HepG2 (cell line): ENCODE data around the gene SLX9. TPM values are rescaled to one million over a fixed set of nuclear protein-coding genes. Genes with fewer than 3 reads are reported as not detected.

Source experiments
- BRCA1 ChIP-seq: sonication (generic); formaldehyde crosslinking; IDR thresholded peaks from 2 replicates; pipeline ENCODE4 v1.4.0; 2020; ENCODE audit warnings: missing genetic modification reagents
- CBX1 ChIP-seq: IDR thresholded peaks from one replicate; pipeline ENCODE4 v1.6.1; 2016; ENCODE audit warnings: antibody characterized with exemption, low read depth
- E2F1 ChIP-seq: sonication (generic); formaldehyde crosslinking; IDR thresholded peaks from 2 replicates; pipeline ENCODE4 v1.5.0; 2020; ENCODE audit warnings: missing genetic modification reagents
- HCFC1 ChIP-seq: fragments of 150-350 bp; IDR thresholded peaks from 2 replicates; pipeline ENCODE4 v1.6.1; 2014; ENCODE audit warnings: low read depth, low read length
- HDAC6 ChIP-seq: fragments of 200-600 bp; sonication (generic); IDR thresholded peaks from 2 replicates; pipeline ENCODE4 v1.7.0; 2017; ENCODE audit warnings: mild to moderate bottlenecking, antibody characterized with exemption, low read length, low read depth
- HNF4A ChIP-seq: sonication (generic); formaldehyde crosslinking; IDR thresholded peaks from 2 replicates; pipeline ENCODE4 v1.4.0; 2020; ENCODE audit warnings: missing genetic modification reagents
- KLF11 ChIP-seq: IDR thresholded peaks from 2 replicates; pipeline ENCODE4 v1.6.1; 2016; ENCODE audit warnings: missing compliant biosample characterization
- MTA1 ChIP-seq: sonication (generic); formaldehyde crosslinking; IDR thresholded peaks from 2 replicates; pipeline ENCODE4 v1.4.0; 2020; ENCODE audit warnings: missing genetic modification reagents, mild to moderate bottlenecking, borderline replicate concordance
- NCOA2 ChIP-seq: sonication (generic); formaldehyde crosslinking; IDR thresholded peaks from 2 replicates; pipeline ENCODE4 v1.8.0; 2022; ENCODE audit warnings: inconsistent platforms
- PAX8 ChIP-seq: sonication (generic); formaldehyde crosslinking; IDR thresholded peaks from 2 replicates; pipeline ENCODE4 v1.8.0; 2022; ENCODE audit warnings: mild to moderate bottlenecking, missing genetic modification reagents, borderline replicate concordance
- PLSCR1 ChIP-seq: sonication (generic); formaldehyde crosslinking; IDR thresholded peaks from 2 replicates; pipeline ENCODE4 v1.5.0; 2020; ENCODE audit warnings: missing genetic modification reagents, mild to moderate bottlenecking, borderline replicate concordance
- RBM39 ChIP-seq: fragments of 200-400 bp; formaldehyde crosslinking; IDR thresholded peaks from one replicate; pipeline ENCODE4 v1.6.1; 2018; ENCODE audit warnings: antibody characterized with exemption, mild to moderate bottlenecking, low read depth, low read length; ENCODE audit not compliant: poor library complexity, severe bottlenecking
- RFXANK ChIP-seq: IDR thresholded peaks from 2 replicates; pipeline ENCODE4 v1.6.1; 2016
- SP2 ChIP-seq: sonication (generic); formaldehyde crosslinking; IDR thresholded peaks from 2 replicates; pipeline ENCODE4 v1.5.1; 2020; ENCODE audit warnings: mild to moderate bottlenecking, missing genetic modification reagents
- ZFX ChIP-seq: sonication (generic); formaldehyde crosslinking; IDR thresholded peaks from 2 replicates; pipeline ENCODE4 v1.4.0; 2020; ENCODE audit warnings: mild to moderate bottlenecking, low read depth, missing genetic modification reagents, moderate library complexity
- ZMYM3 ChIP-seq: sonication (generic); formaldehyde crosslinking; IDR thresholded peaks from 2 replicates; pipeline ENCODE4 v1.5.1; 2020; ENCODE audit warnings: mild to moderate bottlenecking, missing genetic modification reagents
- ZNF230 ChIP-seq: sonication (generic); formaldehyde crosslinking; IDR thresholded peaks from 2 replicates; pipeline ENCODE4 v1.4.0; 2020; ENCODE audit warnings: mild to moderate bottlenecking, missing genetic modification reagents
- ZNF337 ChIP-seq: sonication (generic); formaldehyde crosslinking; IDR thresholded peaks from 2 replicates; pipeline ENCODE4 v1.5.1; 2020; ENCODE audit warnings: missing genetic modification reagents, low read depth, mild to moderate bottlenecking, borderline replicate concordance
- ZNF367 ChIP-seq: sonication (generic); formaldehyde crosslinking; IDR thresholded peaks from 2 replicates; pipeline ENCODE4 v1.4.0; 2020; ENCODE audit warnings: missing genetic modification reagents, borderline replicate concordance
- ZNF788 ChIP-seq: sonication (generic); formaldehyde crosslinking; IDR thresholded peaks from 2 replicates; pipeline ENCODE4 v1.5.0; 2020; ENCODE audit warnings: mild to moderate bottlenecking, missing genetic modification reagents, borderline replicate concordance
- ZSCAN21 ChIP-seq: sonication (generic); formaldehyde crosslinking; IDR thresholded peaks from 2 replicates; pipeline ENCODE4 v1.8.0; 2022; ENCODE audit warnings: mild to moderate bottlenecking, missing genetic modification reagents, moderate library complexity, borderline replicate concordance
- polyA plus RNA-seq, 8 experiments: library from polyadenylated mRNA; depleted of rRNA in 3 of 8; stranded (reverse) in 7 of 8; unstranded in 1 of 8; fragments of >200 nt; fragmentation: Illumina TruSeq in 4 of 8; extraction: Trizol in 4 of 8; gene quantifications; 2 replicates each; pipeline versions ENCODE4 v1.2.1 to v1.2.3, GENCODE V29; 2011 to 2016; ENCODE audit warnings: low read depth in 4 of 8, missing spikeins in 1 of 8, mixed read lengths in 1 of 8; ENCODE audit not compliant: insufficient read depth in 1 of 8
- total RNA-seq, 5 experiments: library from RNA; depleted of rRNA; stranded (reverse); fragments of >200 nt; fragmentation: Illumina TruSeq; extraction: Trizol; gene quantifications; 2 replicates each; pipeline ENCODE4 v1.2.3, GENCODE V29; 2016; ENCODE audit warnings: low read depth in 1 of 5
- TF ChIP-seq, protein P1 (sequence below): IDR thresholded peaks from 2 replicates; pipeline ENCODE4 v1.6.1; 2016; ENCODE audit warnings: missing compliant biosample characterization, missing genetic modification reagents, borderline replicate concordance
- TF ChIP-seq, protein P2 (sequence below): sonication (generic); formaldehyde crosslinking; IDR thresholded peaks from 2 replicates; pipeline ENCODE4 v1.4.0; 2020; ENCODE audit warnings: missing genetic modification reagents
- TF ChIP-seq, protein P3 (sequence below): IDR thresholded peaks from 2 replicates; pipeline ENCODE4 v1.6.1; 2016; ENCODE audit warnings: low read depth, control low read depth

SLX9 gene
- total and polyA plus RNA-seq, 2 of the 13 experiments (the other 11 are each of a cell fraction or from before 2014, with no cell fraction given): 21.0 to 47.1 TPM

DNA sequence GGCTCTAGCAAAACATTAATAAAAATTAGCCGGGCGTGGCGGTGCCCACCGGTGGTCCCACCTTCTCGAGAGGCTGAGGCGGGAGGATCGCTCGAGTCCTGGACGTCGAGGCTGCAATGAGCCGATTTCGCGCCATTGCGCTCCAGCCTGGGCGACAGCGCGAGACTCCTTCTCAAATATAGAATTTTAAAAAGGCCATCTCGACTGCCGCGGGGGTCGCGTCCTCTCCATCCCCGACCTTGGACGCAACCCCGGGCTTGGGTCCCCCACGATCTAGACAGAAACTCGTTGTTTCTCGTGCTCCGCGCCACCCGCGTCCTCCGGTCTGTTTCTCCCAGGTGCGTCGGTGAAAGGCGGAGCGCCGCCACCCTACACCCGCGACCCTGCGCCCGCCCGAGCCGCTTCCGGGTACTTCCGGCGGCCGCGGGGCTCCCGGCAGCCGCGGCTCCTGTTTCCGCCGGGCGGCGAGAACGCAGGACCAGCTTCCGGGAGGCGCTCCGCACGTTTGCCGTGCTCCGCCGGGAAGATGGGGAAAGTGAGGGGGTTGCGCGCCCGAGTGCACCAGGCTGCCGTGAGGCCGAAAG lies at the start of gene SLX9 (continued):
- TF ChIP-seq HDAC6: no peak
- peak; percentile 89 for TF ChIP-seq ZMYM3
- TF ChIP-seq PAX8 (CRISPR knock-in tag): peak; percentile 66; the same call in 1 of the 2 replicates
- TF ChIP-seq, protein P1, sequence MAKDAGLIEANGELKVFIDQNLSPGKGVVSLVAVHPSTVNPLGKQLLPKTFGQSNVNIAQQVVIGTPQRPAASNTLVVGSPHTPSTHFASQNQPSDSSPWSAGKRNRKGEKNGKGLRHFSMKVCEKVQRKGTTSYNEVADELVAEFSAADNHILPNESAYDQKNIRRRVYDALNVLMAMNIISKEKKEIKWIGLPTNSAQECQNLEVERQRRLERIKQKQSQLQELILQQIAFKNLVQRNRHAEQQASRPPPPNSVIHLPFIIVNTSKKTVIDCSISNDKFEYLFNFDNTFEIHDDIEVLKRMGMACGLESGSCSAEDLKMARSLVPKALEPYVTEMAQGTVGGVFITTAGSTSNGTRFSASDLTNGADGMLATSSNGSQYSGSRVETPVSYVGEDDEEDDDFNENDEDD (CRISPR knock-in tag): peak; percentile 69; the same call in 1 of the 2 replicates
- TF ChIP-seq HCFC1: peak; percentile 78
- TF ChIP-seq ZFX (CRISPR knock-in tag): peak; percentile 78
- TF ChIP-seq ZNF230 (CRISPR knock-in tag): peak; percentile 90; the same call in 1 of the 2 replicates
- TF ChIP-seq MTA1 (CRISPR knock-in tag): peak; percentile 60; the same call in 1 of the 2 replicates
- peak; percentile 93; the same call in 1 of the 2 replicates for TF ChIP-seq ZNF788
- no peak for TF ChIP-seq RFXANK (CRISPR knock-in tag)
- TF ChIP-seq PLSCR1 (CRISPR knock-in tag): 0 out of 2 replicates have a peak, but pooled peaks have one; percentile 63
- peak; percentile 31 for TF ChIP-seq CBX1
- TF ChIP-seq, protein P2, sequence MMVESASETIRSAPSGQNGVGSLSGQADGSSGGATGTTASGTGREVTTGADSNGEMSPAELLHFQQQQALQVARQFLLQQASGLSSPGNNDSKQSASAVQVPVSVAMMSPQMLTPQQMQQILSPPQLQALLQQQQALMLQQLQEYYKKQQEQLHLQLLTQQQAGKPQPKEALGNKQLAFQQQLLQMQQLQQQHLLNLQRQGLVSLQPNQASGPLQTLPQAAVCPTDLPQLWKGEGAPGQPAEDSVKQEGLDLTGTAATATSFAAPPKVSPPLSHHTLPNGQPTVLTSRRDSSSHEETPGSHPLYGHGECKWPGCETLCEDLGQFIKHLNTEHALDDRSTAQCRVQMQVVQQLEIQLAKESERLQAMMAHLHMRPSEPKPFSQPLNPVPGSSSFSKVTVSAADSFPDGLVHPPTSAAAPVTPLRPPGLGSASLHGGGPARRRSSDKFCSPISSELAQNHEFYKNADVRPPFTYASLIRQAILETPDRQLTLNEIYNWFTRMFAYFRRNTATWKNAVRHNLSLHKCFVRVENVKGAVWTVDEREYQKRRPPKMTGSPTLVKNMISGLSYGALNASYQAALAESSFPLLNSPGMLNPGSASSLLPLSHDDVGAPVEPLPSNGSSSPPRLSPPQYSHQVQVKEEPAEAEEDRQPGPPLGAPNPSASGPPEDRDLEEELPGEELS: peak; percentile 48; the same call in 1 of the 2 replicates
- TF ChIP-seq, protein P3, sequence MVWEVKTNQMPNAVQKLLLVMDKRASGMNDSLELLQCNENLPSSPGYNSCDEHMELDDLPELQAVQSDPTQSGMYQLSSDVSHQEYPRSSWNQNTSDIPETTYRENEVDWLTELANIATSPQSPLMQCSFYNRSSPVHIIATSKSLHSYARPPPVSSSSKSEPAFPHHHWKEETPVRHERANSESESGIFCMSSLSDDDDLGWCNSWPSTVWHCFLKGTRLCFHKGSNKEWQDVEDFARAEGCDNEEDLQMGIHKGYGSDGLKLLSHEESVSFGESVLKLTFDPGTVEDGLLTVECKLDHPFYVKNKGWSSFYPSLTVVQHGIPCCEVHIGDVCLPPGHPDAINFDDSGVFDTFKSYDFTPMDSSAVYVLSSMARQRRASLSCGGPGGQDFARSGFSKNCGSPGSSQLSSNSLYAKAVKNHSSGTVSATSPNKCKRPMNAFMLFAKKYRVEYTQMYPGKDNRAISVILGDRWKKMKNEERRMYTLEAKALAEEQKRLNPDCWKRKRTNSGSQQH (CRISPR knock-in tag): peak; percentile 76; the same call in 1 of the 2 replicates
- TF ChIP-seq ZNF367 (CRISPR knock-in tag): no peak
- no peak for TF ChIP-seq BRCA1
- TF ChIP-seq SP2: 0 out of 2 replicates have a peak, but pooled peaks have one; percentile 47
- no peak; the same call in 1 of the 2 replicates for TF ChIP-seq NCOA2 (CRISPR knock-in tag)
- peak; percentile 46 for TF ChIP-seq E2F1
- TF ChIP-seq ZNF337 (CRISPR knock-in tag): peak; percentile 46; the same call in 1 of the 2 replicates
- peak; percentile 60; the same call in 1 of the 2 replicates for TF ChIP-seq KLF11 (CRISPR knock-in tag)
- TF ChIP-seq RBM39: peak; percentile 98
- TF ChIP-seq ZSCAN21 (CRISPR knock-in tag): peak; percentile 90
- TF ChIP-seq HNF4A (CRISPR knock-in tag): no peak; the same call in 1 of the 2 replicates
